ENCODE results near the gene RPAP3. TPM values are rescaled to one million over a fixed set of nuclear protein-coding genes. Genes with fewer than 3 reads are reported as not detected.

Gene RPAP3
- total and polyA plus RNA-seq, 9 of the 15 experiments (the other 6 are each of a cell fraction or from before 2014, with no cell fraction given): 40.0 to 92.1 (median 54.1) TPM

- intact Hi-C loops (cut with micrococcal nuclease) (no loop called here), in situ Hi-C loops (cut with MboI) (no loop called here)
- Histone ChIP-seq H3K27ac (ENCODE audit: extremely low read depth, low read depth, low read length) (no peak overlapping the region), H3K4me3 (no peak overlapping the region), H2AFZ (ENCODE audit: low read depth, low read length) (no peak overlapping the region), H3K9me3 (replicated peaks; ENCODE audit: control insufficient read depth, insufficient read depth, low read depth, low read length) (no peaks in the 10 kb centered on the region), H3K79me2 (ENCODE audit: control insufficient read depth, insufficient read depth, low read length) (no peaks in the 10 kb centered on the region), H3K4me2 (ENCODE audit: insufficient read depth, low read length) (no peak overlapping the region), H3K27me3 (ENCODE audit: control insufficient read depth in 2 of 2, insufficient read depth in 2 of 2, low read length in 2 of 2) (no peaks in the 10 kb centered on the region), H3K9me1 (ENCODE audit: control insufficient read depth, insufficient read depth, low read length) (no peaks in the 10 kb centered on the region), H4K20me1 (replicated peaks; ENCODE audit: control insufficient read depth, insufficient read depth, low read length) (peaks cover 2% of the 10 kb centered on the region; the same call in 1 of the 2 replicates), H3K4me1 (replicated peaks in 1 of 2; ENCODE audit: control insufficient read depth in 2 of 2, insufficient read depth in 2 of 2, low read length in 2 of 2) (peaks cover 17 to 31% of the 10 kb centered on the region in 2 experiments), H3K9ac (ENCODE audit: insufficient read depth in 1 of 2, low read depth in 2 of 2, low read length in 2 of 2) (no peak overlapping the region), H3K36me3 (ENCODE audit: control insufficient read depth, insufficient read depth, low read length) (no peaks in the 10 kb centered on the region)
- FAIRE-seq (no peak), DNase-seq (ENCODE audit: extremely low read depth in 1 of 4, low spot score in 3 of 4) (no peak), ATAC-seq (no peak)
- WGBS (ENCODE audit: insufficient coverage, low coverage, missing lambda C conversion rate): 28% methylated on average over 2 of the region's 2 CpGs
- TF ChIP-seq RBFOX2 (IDR thresholded peaks at IDR 0.05; ENCODE audit: low read depth, low read length): no peak
- no peak for TF ChIP-seq STAT5B (CRISPR knock-in tag; IDR thresholded peaks at IDR 0.05)
- TF ChIP-seq DNMT1 (IDR thresholded peaks at IDR 0.05): no peak
- no peak for TF ChIP-seq MEF2D (tag; conservative IDR thresholded peaks at IDR 0.05; ENCODE audit: low read depth)
- no peak for TF ChIP-seq EWSR1 (IDR thresholded peaks at IDR 0.05; ENCODE audit: borderline replicate concordance, low read depth, partially characterized antibody)
- TF ChIP-seq POLR2B (IDR thresholded peaks at IDR 0.05; ENCODE audit: low read depth, partially characterized antibody): no peak
- TF ChIP-seq TFE3 (CRISPR knock-in tag; IDR thresholded peaks at IDR 0.05): no peak
- no peak for TF ChIP-seq CREB5 (CRISPR knock-in tag; IDR thresholded peaks at IDR 0.05)
- TF ChIP-seq FOSL1 (tag; conservative IDR thresholded peaks at IDR 0.05): no peak
- no peak for TF ChIP-seq E2F5 (CRISPR knock-in tag; IDR thresholded peaks at IDR 0.05)
- no peak for TF ChIP-seq MTA3 (IDR thresholded peaks at IDR 0.05; ENCODE audit: borderline replicate concordance)
- TF ChIP-seq TRIM24 (IDR thresholded peaks at IDR 0.05): no peak
- no peak for TF ChIP-seq JUND (IDR thresholded peaks at IDR 0.05; ENCODE audit: borderline replicate concordance, low read depth, low read length)
- no peak for TF ChIP-seq JUND (tag; IDR thresholded peaks at IDR 0.05; ENCODE audit: borderline replicate concordance, low read depth, low read length)
- TF ChIP-seq POLR2G (IDR thresholded peaks at IDR 0.05; ENCODE audit: low read depth, low read length): no peak
- TF ChIP-seq ELF2 (CRISPR knock-in tag; IDR thresholded peaks at IDR 0.05): no peak
- TF ChIP-seq ZNF830 (CRISPR knock-in tag; IDR thresholded peaks at IDR 0.05): no peak
- no peak for TF ChIP-seq MTF1 (CRISPR knock-in tag; IDR thresholded peaks at IDR 0.05; ENCODE audit: borderline replicate concordance)
- POLR2A ChIA-PET: interaction anchor here (0.6 to 3.0 kb wide), 7 partner anchors 9 to 101 kb away, joined by 3 to 8 read pairs (median 4); partner anchors contain the start of genes RAPGEF3, RPAP3 and SLC48A1
- CTCF ChIA-PET (ENCODE audit: low intra/inter-chr PET ratio): no interaction called here
- no TSS peak for BruUV-seq (replicated peaks)
Observed at GRCh38 chr12:47732504-47732903, 26.7 kb upstream of the RPAP3 start.

Data from K562 (cell line).